Ovary (tissue), 9 donors: ENCODE measurements around the gene WBP1. TPM values are rescaled to one million over a fixed set of nuclear protein-coding genes. Genes with fewer than 3 reads are reported as not detected.

Experiments
- DNase-seq, 5 donors: peaks; one replicate each; pipeline ENCODE4 v3.0.0-alpha.2; 2019 to 2020
- H3K27ac ChIP-seq, 2 donors: fragments of 200-600 bp; one replicate each; pipeline versions ENCODE4 v1.5.1 to v1.8.0; 2019 to 2022
- H3K27me3 ChIP-seq: fragments of 200-600 bp; one replicate; pipeline ENCODE4 v1.8.0; 2022
- H3K36me3 ChIP-seq: fragments of 200-600 bp; sonication (generic); one replicate; pipeline ENCODE4 v1.5.1; 2019
- H3K4me1 ChIP-seq: one replicate; pipeline ENCODE4 v1.8.1; 2013; ENCODE audit warnings: mild to moderate bottlenecking, moderate library complexity; ENCODE audit not compliant: insufficient read depth
- H3K4me3 ChIP-seq: fragments of 200-600 bp; sonication (generic); one replicate; pipeline ENCODE4 v1.5.1; 2017
- H3K9me3 ChIP-seq, 2 donors: fragments of 200-600 bp in 1 of 2; sonication (generic) in 1 of 2; one replicate each; pipeline versions ENCODE4 v1.5.1 to v1.8.1; 2013 to 2019; ENCODE audit warnings: mild to moderate bottlenecking in 1 of 2, moderate library complexity in 1 of 2
- EP300 ChIP-seq: sonication (generic); formaldehyde crosslinking; IDR thresholded peaks from one replicate; pipeline ENCODE4 v1.6.1; 2017; ENCODE audit warnings: antibody characterized with exemption
- POLR2A ChIP-seq: fragments of 450-650 bp; IDR thresholded peaks from one replicate; pipeline ENCODE4 v1.6.1; 2017; ENCODE audit warnings: antibody characterized with exemption, mild to moderate bottlenecking, moderate library complexity
- WGBS, 3 donors: extraction: QIAGEN DNeasy Blood & Tissue Kit in 1 of 3; methylation state at CpG; one replicate each; pipeline versions ENCODE4 v1.1.5 to v1.1.7; 2013 to 2017; 5-methylcytosine and 5-hydroxymethylcytosine counted together
- intact Hi-C, 4 donors: fragments of 100-400 bp; cut with DNase I; formaldehyde crosslinking; loops; one replicate each; pipeline versions ENCODE4 v1.11.0 to v1.15.1; 2022 to 2023
- polyA plus RNA-seq, 2 donors: library from polyadenylated mRNA; stranded (reverse); fragments of 200-250 nt in 1 of 2; fragments of 350-450 nt in 1 of 2; fragmentation: Illumina TruSeq in 1 of 2; extraction: RNeasy Lipid Tissue Mini Kit (QIAGEN cat#74804) in 1 of 2; gene quantifications; one replicate each; pipeline ENCODE4 v1.2.3, GENCODE V29; 2013 to 2014
- total RNA-seq, 7 donors: library from RNA; depleted of rRNA in 2 of 7; stranded (reverse); fragments of >200 nt in 2 of 7; fragmentation: NEBNext Ultra II Directional in 3 of 7; extraction: Animal tissue kit (Norgen Biotek cat#: 25700) in 3 of 7; gene quantifications; one replicate each; pipeline versions ENCODE4 v1.1.0 to v1.2.4, GENCODE V29; 2016 to 2023
- TF ChIP-seq, protein P1 (sequence below), 3 donors: fragments of 450-650 bp in 2 of 3; fragments of 200-600 bp in 1 of 3; IDR thresholded peaks; one replicate each; pipeline versions ENCODE4 v1.5.1 to v1.8.0; 2016 to 2022; ENCODE audit warnings: antibody characterized with exemption in 3 of 3, mild to moderate bottlenecking in 1 of 3
- donor health status: DM: no; HTN: no; CAD: no; lungs with moderate emphysema.
- donor health status: DM: no; HTN: no; CAD: no.
- donor health status: Bipolar disorder and iron deficiency.
- donor health status: DM: yes; HTN: yes; CAD: no.
- donor health status: DM: no; HTN: no; CAD: no.
- donor health status: DM: yes; HTN: yes; CAD: no.

WBP1 gene
- total and polyA plus RNA-seq, 9 donors: 52.4 to 114 (median 73.3) TPM

DNA sequence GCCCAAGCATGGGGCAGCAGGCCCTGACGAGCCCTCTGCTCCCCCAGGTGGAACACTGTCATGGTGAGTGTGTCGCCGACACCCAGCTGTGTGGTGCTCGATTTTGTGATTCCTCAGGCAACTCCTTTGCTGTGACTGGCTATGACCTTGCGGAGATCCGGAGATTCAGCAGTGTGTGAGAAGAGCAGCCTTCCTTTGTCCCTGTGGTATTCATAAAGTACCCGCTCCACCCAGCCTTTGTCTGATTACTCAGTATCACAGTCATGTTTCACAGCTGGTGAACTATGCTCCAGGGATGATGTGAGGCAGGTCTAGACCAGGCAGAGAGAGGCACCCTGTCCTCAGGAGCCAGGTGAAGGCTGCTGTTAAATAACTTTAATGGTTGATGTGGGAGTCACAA, 32.7 kb upstream of the WBP1 start:
- TF ChIP-seq, protein P1, sequence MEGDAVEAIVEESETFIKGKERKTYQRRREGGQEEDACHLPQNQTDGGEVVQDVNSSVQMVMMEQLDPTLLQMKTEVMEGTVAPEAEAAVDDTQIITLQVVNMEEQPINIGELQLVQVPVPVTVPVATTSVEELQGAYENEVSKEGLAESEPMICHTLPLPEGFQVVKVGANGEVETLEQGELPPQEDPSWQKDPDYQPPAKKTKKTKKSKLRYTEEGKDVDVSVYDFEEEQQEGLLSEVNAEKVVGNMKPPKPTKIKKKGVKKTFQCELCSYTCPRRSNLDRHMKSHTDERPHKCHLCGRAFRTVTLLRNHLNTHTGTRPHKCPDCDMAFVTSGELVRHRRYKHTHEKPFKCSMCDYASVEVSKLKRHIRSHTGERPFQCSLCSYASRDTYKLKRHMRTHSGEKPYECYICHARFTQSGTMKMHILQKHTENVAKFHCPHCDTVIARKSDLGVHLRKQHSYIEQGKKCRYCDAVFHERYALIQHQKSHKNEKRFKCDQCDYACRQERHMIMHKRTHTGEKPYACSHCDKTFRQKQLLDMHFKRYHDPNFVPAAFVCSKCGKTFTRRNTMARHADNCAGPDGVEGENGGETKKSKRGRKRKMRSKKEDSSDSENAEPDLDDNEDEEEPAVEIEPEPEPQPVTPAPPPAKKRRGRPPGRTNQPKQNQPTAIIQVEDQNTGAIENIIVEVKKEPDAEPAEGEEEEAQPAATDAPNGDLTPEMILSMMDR (IDR thresholded peaks at IDR 0.05): no peak
- TF ChIP-seq POLR2A (no peak), EP300 (no peak)

DNA sequence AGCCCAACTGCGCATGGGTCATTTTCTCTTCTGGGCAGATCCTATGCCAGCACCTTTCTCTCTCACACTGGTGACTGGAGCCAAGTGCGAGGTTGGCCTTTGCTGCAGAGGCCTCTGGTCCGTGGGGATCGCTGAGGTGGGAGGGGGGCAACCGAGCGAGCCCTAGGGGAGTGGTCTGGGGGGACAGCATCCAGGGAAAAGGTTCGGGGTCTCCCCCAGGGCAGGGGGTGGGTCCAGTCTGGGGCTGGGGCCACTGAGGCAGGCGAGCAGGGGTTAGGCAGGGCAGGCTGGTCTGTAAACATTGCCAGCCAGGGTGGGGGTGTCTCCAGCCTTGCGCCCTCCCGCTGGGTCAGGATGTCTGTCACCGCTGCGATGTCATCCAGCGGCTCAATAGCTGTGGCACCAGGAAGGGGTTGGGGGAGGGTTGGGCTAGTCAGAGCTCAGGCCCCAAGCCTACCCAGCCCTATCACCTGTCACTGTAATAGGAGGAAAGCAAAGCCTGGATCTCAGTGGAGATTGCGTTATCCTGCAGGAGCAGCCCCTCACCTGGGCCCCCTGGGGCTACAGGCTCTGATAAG, 32.0 kb upstream of the WBP1 start:
- H3K27ac ChIP-seq: no peak overlapping the region
- H3K4me3 ChIP-seq: no peak overlapping the region
- H3K27me3 ChIP-seq: no peaks in the 10 kb centered on the region
- no peak for DNase-seq
- H3K36me3 ChIP-seq: no peaks in the 10 kb centered on the region
- 75 to 80% (median 77%) methylated on average over 13 to 14 of the region's 14 CpGs for WGBS, 3 donors
- H3K9me3 ChIP-seq: no peaks in the 10 kb centered on the region
- intact Hi-C loops: no loop called here
- peaks cover 2% of the 10 kb centered on the region for H3K4me1 ChIP-seq
- TF ChIP-seq POLR2A (no peak), EP300 (no peak)
- TF ChIP-seq, protein P1 (IDR thresholded peaks at IDR 0.05): no peak

More for the DNA sequence above, 32.7 kb upstream of the WBP1 start:
- DNase-seq: no peak
- Histone ChIP-seq H3K27me3 (no peaks in the 10 kb centered on the region), H3K4me1 (peaks cover 3% of the 10 kb centered on the region), H3K9me3 (no peaks in the 10 kb centered on the region), H3K36me3 (no peaks in the 10 kb centered on the region), H3K4me3 (no peak overlapping the region), H3K27ac (no peak overlapping the region)
- intact Hi-C loops: no loop called here
- WGBS, 3 donors: 67 to 72% (median 72%) methylated on average over 7 of the region's 7 CpGs

DNA sequence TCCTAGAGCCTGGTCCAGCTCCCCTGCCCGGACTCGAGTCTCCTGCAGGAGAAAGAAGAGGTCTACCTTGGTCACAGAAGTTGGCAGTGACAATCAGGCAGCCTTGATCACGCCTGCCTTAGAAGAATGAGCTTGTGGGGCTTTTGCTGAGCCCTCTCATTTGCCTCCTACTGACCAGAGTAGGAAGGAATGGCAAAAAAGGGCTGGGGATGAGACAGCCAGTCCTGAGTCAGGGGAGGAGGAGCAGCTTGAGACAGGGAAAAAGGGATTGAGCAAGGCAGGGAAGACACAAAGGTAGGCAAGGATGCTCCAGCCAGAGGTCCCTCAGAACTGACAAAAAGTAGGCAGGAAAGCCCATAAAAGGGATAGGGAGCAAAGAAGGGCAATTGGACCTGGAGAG, 30.7 kb upstream of the WBP1 start:
- Histone ChIP-seq H3K36me3 (no peaks in the 10 kb centered on the region), H3K27ac (no peak overlapping the region), H3K27me3 (no peaks in the 10 kb centered on the region), H3K4me3 (no peak overlapping the region), H3K4me1 (no peaks in the 10 kb centered on the region), H3K9me3 (no peaks in the 10 kb centered on the region)
- WGBS, 3 donors: 57 to 80% (median 59%) methylated on average over 3 of the region's 3 CpGs
- intact Hi-C loops: no loop called here
- DNase-seq: no peak
- TF ChIP-seq, protein P1 (IDR thresholded peaks at IDR 0.05): no peak
- TF ChIP-seq POLR2A: no peak
- no peak for TF ChIP-seq EP300

DNA sequence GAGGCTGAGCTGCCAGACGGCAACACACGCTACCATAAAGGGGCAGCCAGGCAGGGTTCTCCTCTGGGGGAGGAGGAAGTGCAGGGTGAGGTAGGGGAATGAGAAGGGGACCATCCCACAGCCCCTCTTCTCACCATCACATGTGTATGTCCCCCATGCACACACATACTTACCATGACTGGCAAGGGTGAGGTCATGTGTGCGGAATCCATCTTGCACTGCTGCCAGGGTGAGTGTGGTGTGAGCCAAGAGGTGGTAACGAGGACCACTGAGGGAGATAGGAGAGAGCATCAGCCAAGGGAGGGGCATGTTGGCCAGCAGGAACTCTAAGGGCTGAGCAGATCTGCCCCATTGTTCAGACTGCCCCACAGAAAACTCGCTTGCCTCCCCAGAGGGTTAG, 29.6 kb upstream of the WBP1 start:
- 72 to 78% (median 77%) methylated on average over 5 of the region's 5 CpGs for WGBS, 3 donors
- Histone ChIP-seq H3K36me3 (no peaks in the 10 kb centered on the region), H3K27me3 (no peaks in the 10 kb centered on the region), H3K4me1 (no peaks in the 10 kb centered on the region), H3K27ac (no peak overlapping the region), H3K4me3 (no peak overlapping the region), H3K9me3 (no peaks in the 10 kb centered on the region)
- intact Hi-C loops: no loop called here
- TF ChIP-seq, protein P1 (IDR thresholded peaks at IDR 0.05): no peak
- TF ChIP-seq POLR2A (no peak), EP300 (no peak)
- no peak for DNase-seq
